KOPT-K1 (cell line): Measurements from ENCODE around the gene THSD4.
"Not testable (repeated sequence)": the region's sequence is repeated elsewhere in the genome, so short reads cannot be mapped to it uniquely, and the experiment has no call there.

Experiments
- H3K27ac ChIP-seq: fragments of 200-600 bp; sonication (generic); 2 replicates; pipeline ENCODE4 v1.5.1; 2016; ENCODE audit warnings: antibody characterized with exemption, mild to moderate bottlenecking, low read depth, low read length; ENCODE audit not compliant: poor library complexity, severe bottlenecking
- H3K36me3 ChIP-seq: fragments of 200-600 bp; sonication (generic); 2 replicates; pipeline ENCODE4 v1.5.1; 2017; ENCODE audit warnings: antibody characterized with exemption, mild to moderate bottlenecking, low read length, moderate library complexity; ENCODE audit not compliant: insufficient read depth
- H3K9me3 ChIP-seq: fragments of 200-600 bp; sonication (generic); 2 replicates; pipeline ENCODE4 v1.5.1; 2017; ENCODE audit warnings: antibody characterized with exemption, low read length, mild to moderate bottlenecking; ENCODE audit not compliant: insufficient read depth, poor library complexity, severe bottlenecking

The THSD4 gene

DNA sequence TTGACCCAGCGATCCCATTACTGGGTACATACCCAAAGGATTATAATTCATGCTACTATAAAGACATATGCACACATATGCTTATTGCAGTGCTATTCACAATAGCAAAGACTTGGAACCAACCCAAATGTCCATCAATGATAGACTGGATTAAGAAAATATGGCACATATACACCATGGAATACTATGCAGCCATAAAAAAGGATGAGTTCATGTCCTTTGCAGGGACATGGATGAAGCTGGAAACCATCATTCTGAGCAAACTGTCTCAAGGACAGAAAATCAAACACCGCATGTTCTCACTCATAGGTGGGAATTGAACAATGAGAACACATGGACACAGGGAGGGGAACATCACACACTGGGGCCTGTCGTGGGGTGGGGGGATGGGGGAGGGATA, 286.5 kb downstream of the THSD4 start:
- not testable (repeated sequence) for H3K36me3 ChIP-seq, H3K9me3 ChIP-seq, H3K27ac ChIP-seq

DNA sequence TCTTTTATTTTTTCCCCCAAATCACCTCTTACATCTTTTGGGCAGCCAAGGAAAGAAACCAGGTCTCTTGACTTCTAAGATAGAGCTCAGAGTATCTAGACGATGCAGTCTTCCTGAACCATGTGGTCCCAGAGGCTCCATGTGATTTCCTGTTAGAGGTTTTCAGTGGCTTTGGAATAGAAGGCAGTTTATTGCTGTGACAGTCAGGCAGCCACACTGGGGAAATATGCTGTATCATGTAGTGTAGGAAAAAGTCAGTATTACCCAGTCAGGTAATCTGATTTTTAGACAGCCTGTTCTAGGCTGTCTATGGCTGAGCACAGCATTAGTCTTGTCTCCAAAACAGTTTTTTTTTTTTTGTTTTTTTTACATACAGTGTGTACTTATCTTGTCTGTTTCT, 294.3 kb downstream of the THSD4 start:
- H3K27ac ChIP-seq = no peak overlapping the region
- no peaks in the 10 kb centered on the region for H3K9me3 ChIP-seq

DNA sequence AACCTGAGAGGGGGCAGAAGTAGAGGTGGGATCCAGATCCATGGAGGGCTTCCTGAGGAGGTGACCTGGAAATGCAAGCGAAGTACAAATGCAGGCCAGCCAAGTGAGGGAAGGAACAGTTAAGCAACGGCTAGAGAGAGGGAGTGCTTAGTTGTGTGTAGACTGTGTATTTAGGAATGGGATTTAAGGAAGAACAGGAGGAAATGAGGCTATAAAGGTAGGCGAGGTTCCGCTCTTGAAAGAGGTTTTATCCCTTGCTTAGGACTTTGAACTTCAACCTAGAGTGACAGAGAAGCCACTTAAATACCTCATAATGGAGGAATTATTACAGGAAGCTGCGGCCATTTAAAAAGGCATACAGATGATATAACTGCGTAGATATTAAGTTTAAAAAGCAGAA, 295.1 kb downstream of the THSD4 start:
- Histone ChIP-seq H3K9me3 (no peaks in the 10 kb centered on the region), H3K27ac (no peak overlapping the region), H3K36me3 (no peaks in the 10 kb centered on the region)

More for the DNA sequence above, 294.3 kb downstream of the THSD4 start:
- H3K36me3 ChIP-seq = no peaks in the 10 kb centered on the region

DNA sequence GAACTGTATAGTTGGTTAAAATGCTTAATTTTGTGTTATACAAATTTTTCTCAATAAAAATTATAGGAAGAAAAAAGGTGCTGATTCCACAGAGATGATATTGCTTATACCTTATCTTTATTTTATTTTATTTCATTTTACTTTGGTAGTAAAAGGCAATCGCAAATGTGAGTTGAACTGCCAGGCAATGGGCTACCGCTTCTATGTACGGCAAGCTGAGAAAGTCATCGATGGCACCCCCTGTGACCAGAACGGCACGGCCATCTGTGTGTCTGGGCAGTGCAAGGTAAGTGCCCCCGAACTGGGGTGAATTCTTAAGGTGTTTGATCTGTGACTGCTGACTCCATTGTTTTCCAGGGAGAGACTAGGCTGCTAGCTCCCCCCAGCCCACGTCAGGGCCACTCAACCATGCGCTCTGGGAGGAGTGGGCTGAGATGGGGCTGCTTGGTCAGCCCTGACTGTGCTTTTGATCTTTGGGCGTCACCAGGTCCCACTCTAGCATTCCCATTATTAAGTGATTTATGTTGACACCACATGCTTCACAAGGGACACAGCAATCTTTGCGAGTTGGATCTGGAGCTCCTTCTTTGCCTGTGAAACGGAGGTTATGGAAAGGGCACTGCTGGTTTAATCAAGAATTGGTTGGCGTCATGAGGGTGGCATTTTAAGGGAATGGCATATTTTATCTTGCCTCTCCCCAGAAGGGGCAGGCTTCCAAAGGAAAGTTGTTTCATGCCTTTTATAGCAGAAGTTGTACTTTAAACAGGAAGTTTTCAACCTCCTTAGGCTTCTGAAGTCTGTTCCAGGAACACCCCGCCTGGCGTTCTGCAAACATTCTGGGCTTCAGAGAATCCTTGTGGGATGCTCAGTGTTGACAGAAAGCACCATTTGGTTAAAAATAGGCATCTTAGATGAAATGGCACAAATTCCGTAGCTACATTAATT, 296.5 kb downstream of the THSD4 start:
- no peaks in the 10 kb centered on the region for H3K36me3 ChIP-seq
- no peaks in the 10 kb centered on the region for H3K9me3 ChIP-seq
- H3K27ac ChIP-seq = no peak overlapping the region

DNA sequence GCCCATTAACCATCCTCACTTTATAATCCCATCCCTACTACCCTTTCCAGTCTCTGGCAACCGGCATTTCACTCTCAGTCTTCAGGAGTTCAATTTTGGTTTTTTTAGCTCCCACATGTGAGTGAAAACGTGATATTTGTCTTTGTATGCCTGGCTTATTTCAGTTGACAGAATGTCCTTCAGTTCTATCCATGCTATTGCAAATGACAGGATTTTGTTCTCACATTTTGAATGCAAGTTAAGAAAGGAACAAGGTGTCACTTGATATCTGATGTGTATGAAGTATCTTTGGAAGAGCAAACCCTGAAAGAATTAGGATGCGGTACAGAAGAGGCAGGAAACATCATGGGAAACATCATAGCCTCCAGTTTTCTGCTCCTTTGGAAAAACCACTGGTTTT, 298.1 kb downstream of the THSD4 start:
- Histone ChIP-seq H3K27ac (no peak overlapping the region), H3K9me3 (no peaks in the 10 kb centered on the region), H3K36me3 (no peaks in the 10 kb centered on the region)

DNA sequence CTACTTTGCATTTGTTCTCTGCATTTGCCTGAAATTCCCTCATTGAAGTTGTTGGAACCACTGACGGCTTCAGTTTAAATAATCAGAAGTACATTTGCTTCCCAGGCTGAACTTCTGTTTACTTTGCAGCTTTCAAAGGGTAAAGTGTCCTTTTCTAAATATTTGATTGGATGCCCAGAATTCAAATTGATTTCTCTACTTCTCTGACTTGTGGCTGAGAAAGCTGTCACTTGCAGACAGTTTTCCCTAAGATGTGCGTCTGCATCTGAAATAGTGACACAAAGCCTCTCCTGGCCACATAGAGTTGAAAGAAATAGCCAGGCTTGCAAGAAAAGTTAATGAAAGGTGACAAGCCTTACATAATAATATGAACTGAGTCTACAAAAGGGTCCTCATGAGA, 299.6 kb downstream of the THSD4 start:
- H3K36me3 ChIP-seq = no peaks in the 10 kb centered on the region
- no peak overlapping the region for H3K27ac ChIP-seq
- no peaks in the 10 kb centered on the region for H3K9me3 ChIP-seq

DNA sequence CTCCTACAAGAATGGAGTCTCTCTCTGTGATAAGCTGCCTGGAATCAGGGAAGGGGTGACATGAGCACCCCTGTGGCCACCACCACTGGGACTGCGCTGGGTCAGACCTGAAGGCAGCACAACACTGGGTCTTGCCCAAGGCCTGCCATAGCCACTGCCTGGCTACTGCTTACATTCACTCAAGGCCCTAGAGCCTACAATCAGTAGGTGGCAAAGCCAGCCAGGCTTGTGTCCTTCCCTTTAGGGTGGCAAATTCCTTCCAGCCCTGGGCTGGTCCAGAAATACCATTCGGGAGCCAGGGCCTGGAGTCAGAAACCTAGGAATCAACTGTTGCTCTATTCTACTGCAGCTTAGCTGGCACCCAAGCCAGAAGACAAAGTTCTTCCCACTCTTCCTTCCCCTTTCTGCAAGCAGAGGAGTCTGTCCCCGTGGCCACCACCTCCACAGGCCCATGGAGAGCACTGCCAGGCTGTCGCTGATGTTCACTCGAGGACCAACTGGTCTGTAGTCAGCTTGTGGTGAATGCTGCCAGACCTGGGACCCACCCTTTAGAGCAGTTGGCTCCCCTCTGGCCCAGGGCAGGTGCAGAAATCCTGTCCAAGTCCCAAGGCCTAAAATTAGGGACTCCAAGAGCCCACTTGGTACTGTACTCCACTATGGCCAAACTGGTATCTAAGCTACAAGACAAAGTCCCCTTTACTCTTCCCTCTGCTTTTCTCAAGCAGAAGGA, 307.4 kb downstream of the THSD4 start:
- Histone ChIP-seq H3K27ac (no peak overlapping the region), H3K9me3 (no peaks in the 10 kb centered on the region), H3K36me3 (no peaks in the 10 kb centered on the region)

DNA sequence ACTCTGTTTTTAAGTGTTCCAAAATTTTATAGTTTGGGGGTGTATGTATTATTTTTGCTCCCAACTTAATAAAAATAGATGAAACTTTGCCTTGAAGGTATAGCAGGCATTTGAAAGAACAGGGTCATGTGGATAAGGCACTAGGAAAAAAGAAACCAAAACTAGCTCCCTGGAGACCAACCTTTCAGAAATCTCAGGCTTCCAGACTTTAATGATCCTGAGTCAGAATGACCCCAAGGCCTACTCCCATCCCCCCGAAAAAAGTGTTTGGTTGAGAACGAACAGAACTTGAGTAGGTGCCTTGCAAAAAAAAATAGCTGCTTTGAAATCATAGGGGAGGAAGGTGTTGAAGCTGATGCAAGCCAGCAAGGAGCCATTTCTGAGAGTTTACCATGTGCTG, 309.5 kb downstream of the THSD4 start:
- Histone ChIP-seq H3K9me3 (no peaks in the 10 kb centered on the region), H3K36me3 (no peaks in the 10 kb centered on the region), H3K27ac (no peak overlapping the region)

DNA sequence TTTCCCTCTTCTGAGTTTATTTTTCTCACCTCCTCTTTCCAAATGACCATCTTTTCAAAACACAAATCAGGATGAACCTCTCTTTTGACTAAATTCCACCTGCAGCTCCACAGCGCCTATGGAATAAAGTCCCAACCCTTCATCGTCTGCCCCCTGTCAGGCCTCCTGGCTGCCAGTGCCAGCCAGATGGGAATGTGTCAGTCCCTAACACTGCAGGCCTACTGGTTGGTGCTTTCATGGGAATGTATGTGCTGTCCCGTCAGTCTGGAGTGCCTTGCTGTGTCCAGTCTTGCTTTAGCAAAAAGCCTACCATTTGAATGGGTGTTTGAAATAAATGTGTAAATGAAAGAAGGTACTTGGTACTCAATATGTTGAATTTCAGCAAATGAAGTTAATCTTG, 310.1 kb downstream of the THSD4 start:
- Histone ChIP-seq H3K9me3 (no peaks in the 10 kb centered on the region), H3K36me3 (no peaks in the 10 kb centered on the region), H3K27ac (no peak overlapping the region)

DNA sequence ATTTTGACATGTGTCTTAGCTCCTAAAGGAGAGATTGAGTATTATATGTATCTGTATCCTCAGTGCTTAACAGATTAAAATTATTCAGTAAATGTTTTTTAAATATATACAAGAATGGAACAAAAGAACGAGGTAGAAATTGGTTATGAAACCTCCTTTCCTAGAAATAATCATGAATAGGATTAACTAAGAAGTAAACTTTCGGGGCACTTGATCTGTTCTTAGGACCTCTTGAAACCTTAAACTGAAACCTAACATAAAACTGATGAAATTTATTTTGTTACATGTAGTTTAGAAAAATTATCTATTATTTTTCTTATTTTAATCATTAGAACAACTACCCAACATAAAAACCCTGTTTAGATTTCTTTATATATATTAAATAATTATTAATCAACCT, 311.5 kb downstream of the THSD4 start:
- H3K27ac ChIP-seq = no peak overlapping the region
- H3K36me3 ChIP-seq = no peaks in the 10 kb centered on the region
- no peaks in the 10 kb centered on the region for H3K9me3 ChIP-seq

DNA sequence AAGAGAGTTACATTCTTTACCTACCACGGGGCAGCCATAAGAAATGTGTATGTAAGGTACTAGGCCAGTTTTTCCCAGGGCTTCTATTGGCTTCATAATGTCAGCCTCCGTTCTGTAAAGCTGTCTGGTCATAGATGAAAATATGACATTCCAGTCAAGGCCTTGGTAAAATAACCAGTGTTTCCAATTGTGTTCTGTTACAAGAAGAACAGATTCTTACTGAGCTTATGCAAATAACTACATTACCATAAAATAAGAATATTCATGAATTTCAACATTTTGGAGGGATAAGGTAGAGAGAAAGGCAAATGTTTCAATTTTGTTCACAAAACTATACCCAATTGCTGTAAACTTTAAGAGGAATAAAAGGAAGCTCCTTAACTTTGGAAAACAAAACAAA, 315.5 kb downstream of the THSD4 start:
- Histone ChIP-seq H3K9me3 (no peaks in the 10 kb centered on the region), H3K36me3 (no peaks in the 10 kb centered on the region), H3K27ac (no peak overlapping the region)

DNA sequence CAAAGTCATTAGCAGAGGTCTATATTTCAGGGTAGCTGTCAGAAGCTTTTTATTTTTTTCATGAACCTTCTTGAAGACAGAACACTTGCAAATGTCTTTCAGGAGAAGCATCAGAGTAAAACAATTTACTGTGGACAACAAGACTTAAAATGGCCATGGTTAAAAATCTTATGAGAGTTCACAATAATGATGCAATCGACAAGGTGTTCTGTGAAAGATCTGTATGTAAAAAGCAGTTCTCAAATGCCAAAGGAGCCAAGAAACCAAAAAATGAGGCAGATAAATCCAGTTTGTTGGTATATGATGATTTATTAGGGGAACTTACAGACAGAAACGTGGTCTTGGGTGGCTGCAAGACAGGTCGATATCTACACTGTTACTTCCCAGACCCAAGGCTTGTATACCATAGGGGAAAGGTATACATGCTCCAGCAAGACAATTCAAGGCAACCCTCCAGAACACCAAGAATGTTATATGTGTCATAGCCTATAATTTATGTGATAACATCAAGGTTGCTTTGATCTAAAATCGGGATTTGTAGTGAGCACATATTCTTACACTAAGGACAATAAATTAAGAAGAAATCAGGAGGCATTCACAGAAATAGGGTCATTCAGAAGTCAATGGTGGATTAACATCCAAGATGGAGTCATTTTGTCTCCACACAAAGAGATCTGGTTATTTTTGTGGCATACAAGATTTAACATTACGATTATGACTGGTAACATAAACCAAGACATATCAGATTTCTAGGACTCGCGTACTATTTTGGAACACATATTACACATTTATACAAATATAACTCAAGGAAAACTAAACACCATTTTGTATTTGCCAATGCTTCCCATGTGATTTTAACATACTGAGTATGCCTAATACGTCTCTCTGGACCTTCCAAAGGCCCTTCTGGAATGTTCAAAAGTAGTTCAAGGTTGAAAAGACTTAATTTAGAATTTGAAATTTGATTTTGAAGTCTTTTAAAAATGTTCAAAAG, 316.4 kb downstream of the THSD4 start:
- Histone ChIP-seq H3K36me3 (no peaks in the 10 kb centered on the region), H3K9me3 (no peaks in the 10 kb centered on the region), H3K27ac (no peak overlapping the region)

DNA sequence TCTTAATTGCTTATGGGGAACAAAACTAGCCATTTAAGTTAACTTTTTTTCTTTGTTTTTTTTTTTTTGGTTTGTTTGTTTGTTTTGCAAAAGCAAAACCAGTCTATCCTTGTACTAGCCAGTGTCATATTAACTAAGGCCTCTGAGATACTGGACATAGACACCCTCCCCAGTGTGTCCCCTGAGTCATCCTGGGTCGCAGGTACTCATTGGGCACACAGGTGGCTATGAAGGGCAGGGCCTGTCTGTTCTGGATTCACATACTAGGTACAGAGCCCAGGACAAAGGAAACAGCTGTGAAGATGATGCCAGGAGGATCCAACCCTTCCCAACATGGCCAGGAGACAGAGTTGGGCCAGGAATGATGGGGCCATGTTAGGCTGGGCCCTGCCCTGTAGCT, 318.1 kb downstream of the THSD4 start:
- no peaks in the 10 kb centered on the region for H3K36me3 ChIP-seq
- no peak overlapping the region for H3K27ac ChIP-seq
- no peaks in the 10 kb centered on the region for H3K9me3 ChIP-seq

DNA sequence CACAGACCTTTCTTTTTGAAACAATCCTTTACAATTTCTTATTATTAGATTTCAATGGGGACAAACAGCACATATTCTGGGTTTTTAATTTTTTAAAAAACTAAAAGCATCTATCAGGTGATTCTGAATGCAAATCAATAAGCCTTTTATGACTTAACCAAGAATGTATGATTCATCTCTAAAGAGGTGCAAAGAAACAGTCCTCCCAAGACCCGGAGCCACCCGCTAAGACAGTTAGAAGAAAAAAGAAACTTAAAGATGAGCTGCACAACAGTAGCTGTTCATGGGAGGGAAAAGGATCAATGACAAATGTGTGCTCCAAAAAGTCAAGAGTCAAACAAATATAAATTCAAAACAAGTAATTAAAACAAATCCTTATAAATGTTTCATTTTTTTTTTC, 319.5 kb downstream of the THSD4 start:
- Histone ChIP-seq H3K27ac (no peak overlapping the region), H3K36me3 (no peaks in the 10 kb centered on the region), H3K9me3 (no peaks in the 10 kb centered on the region)

DNA sequence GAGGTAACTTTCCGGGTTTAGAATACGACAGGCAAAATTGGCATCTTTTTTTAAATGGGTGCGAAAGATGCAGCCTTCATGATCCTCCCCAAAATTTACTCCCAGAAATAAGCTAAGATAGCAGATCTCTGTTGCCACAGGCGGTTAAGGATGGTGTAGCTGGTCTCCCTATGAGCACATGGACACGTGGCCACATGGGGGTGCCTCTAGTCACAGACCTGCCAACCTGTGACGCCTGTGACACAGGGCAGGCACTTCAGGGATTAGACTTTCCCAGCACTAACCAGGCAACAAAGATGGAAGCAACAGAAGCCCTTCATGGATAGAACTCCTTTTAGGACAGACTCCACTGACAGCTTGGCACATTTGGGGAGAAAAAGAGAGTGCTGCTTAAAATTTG, 320.3 kb downstream of the THSD4 start:
- no peaks in the 10 kb centered on the region for H3K9me3 ChIP-seq
- H3K36me3 ChIP-seq = no peaks in the 10 kb centered on the region
- H3K27ac ChIP-seq = no peak overlapping the region
